HG02970 (cell line): ENCODE measurements around the gene SH3RF3.

ENCODE experiments used
- ATAC-seq: cut with Tn5 transposase; IDR thresholded peaks from one replicate; pipeline ENCODE4 v1.9.1; 2021; ENCODE audit warnings: mild to moderate bottlenecking, moderate library complexity, moderate number of reproducible peaks; ENCODE audit not compliant: unreplicated experiment, low FRiP score

Gene SH3RF3

GRCh38 chr2:109295070-109295780, 166.2 kb downstream of the SH3RF3 start:
- ATAC-seq: no peak

GRCh38 chr2:109295781-109296117, 166.7 kb downstream of the SH3RF3 start:
- ATAC-seq: no peak

- no peak for ATAC-seq
Measured at GRCh38 chr2:109297566-109298490, 168.8 kb downstream of the SH3RF3 start.

GRCh38 chr2:109298851-109299250, 169.8 kb downstream of the SH3RF3 start:
- no peak for ATAC-seq

GRCh38 chr2:109299536-109299935, 170.5 kb downstream of the SH3RF3 start:
- ATAC-seq: no peak

GRCh38 chr2:109300582-109300981, 171.6 kb downstream of the SH3RF3 start:
- ATAC-seq: no peak

GRCh38 chr2:109301746-109302145, 172.7 kb downstream of the SH3RF3 start:
- ATAC-seq: no peak

- ATAC-seq: no peak
Measured at GRCh38 chr2:109302319-109302718, 173.3 kb downstream of the SH3RF3 start.

- no peak for ATAC-seq
Measured at GRCh38 chr2:109304242-109304641, 175.2 kb downstream of the SH3RF3 start.

GRCh38 chr2:109304731-109305470, 175.9 kb downstream of the SH3RF3 start:
- no peak for ATAC-seq

GRCh38 chr2:109305490-109306167, 176.6 kb downstream of the SH3RF3 start:
- no peak for ATAC-seq

- no peak for ATAC-seq
Measured at GRCh38 chr2:109306190-109306589, 177.2 kb downstream of the SH3RF3 start.

GRCh38 chr2:109311771-109312170, 182.8 kb downstream of the SH3RF3 start:
- no peak for ATAC-seq

- ATAC-seq: no peak
Measured at GRCh38 chr2:109312902-109313301, 183.9 kb downstream of the SH3RF3 start.

GRCh38 chr2:109313343-109313742, 184.3 kb downstream of the SH3RF3 start:
- ATAC-seq: no peak

GRCh38 chr2:109316091-109316490, 187.1 kb downstream of the SH3RF3 start:
- no peak for ATAC-seq

GRCh38 chr2:109317471-109318095, 188.6 kb downstream of the SH3RF3 start:
- no peak for ATAC-seq

GRCh38 chr2:109318150-109318948, 189.3 kb downstream of the SH3RF3 start:
- no peak for ATAC-seq

GRCh38 chr2:109318949-109319342, 189.9 kb downstream of the SH3RF3 start:
- ATAC-seq: no peak
